AG09309 (cell line): ENCODE results near the gene DHTKD1.

ENCODE experiments used
- DNase-seq: peaks from one replicate; pipeline ENCODE4 v3.0.0-alpha.2; 2010; ENCODE audit warnings: low read depth
- H3K4me3 ChIP-seq: 2 replicates; pipeline ENCODE4 v1.5.1; 2011; ENCODE audit warnings: mild to moderate bottlenecking, low read depth, low read length, moderate library complexity; ENCODE audit not compliant: control insufficient read depth
- CTCF ChIP-seq: IDR thresholded peaks from 2 replicates; pipeline ENCODE4 v1.5.1; 2011; ENCODE audit warnings: mild to moderate bottlenecking, low read depth, low read length, inconsistent platforms; ENCODE audit not compliant: insufficient read depth, control insufficient read depth; ENCODE audit errors: missing control alignments

The DHTKD1 gene

GRCh38 chr10:12045596-12045995 is 23.2 kb upstream of the DHTKD1 start:
- TF ChIP-seq CTCF = no peak
- no peak for DNase-seq
- H3K4me3 ChIP-seq = no peak overlapping the region

GRCh38 chr10:12048547-12048946 is 20.2 kb upstream of the DHTKD1 start:
- no peak overlapping the region for H3K4me3 ChIP-seq
- TF ChIP-seq CTCF = no peak
- no peak for DNase-seq

- no peak for DNase-seq
- TF ChIP-seq CTCF = no peak
- no peak overlapping the region for H3K4me3 ChIP-seq
Measured at GRCh38 chr10:12050528-12050927, 18.2 kb upstream of the DHTKD1 start.

GRCh38 chr10:12051241-12051640 is 17.5 kb upstream of the DHTKD1 start:
- H3K4me3 ChIP-seq = no peak overlapping the region
- no peak for DNase-seq
- TF ChIP-seq CTCF = no peak

- no peak for TF ChIP-seq CTCF
- no peak for DNase-seq
- no peak overlapping the region for H3K4me3 ChIP-seq
Measured at GRCh38 chr10:12055732-12056131, 13.0 kb upstream of the DHTKD1 start.

GRCh38 chr10:12056748-12057147 is 12.0 kb upstream of the DHTKD1 start:
- TF ChIP-seq CTCF = no peak
- DNase-seq = no peak
- H3K4me3 ChIP-seq = no peak overlapping the region

GRCh38 chr10:12061124-12061523 is 7.6 kb upstream of the DHTKD1 start:
- no peak overlapping the region for H3K4me3 ChIP-seq
- DNase-seq = no peak
- TF ChIP-seq CTCF = no peak
